ENCODE results near the gene ZNF492.

The ZNF492 gene

DNA sequence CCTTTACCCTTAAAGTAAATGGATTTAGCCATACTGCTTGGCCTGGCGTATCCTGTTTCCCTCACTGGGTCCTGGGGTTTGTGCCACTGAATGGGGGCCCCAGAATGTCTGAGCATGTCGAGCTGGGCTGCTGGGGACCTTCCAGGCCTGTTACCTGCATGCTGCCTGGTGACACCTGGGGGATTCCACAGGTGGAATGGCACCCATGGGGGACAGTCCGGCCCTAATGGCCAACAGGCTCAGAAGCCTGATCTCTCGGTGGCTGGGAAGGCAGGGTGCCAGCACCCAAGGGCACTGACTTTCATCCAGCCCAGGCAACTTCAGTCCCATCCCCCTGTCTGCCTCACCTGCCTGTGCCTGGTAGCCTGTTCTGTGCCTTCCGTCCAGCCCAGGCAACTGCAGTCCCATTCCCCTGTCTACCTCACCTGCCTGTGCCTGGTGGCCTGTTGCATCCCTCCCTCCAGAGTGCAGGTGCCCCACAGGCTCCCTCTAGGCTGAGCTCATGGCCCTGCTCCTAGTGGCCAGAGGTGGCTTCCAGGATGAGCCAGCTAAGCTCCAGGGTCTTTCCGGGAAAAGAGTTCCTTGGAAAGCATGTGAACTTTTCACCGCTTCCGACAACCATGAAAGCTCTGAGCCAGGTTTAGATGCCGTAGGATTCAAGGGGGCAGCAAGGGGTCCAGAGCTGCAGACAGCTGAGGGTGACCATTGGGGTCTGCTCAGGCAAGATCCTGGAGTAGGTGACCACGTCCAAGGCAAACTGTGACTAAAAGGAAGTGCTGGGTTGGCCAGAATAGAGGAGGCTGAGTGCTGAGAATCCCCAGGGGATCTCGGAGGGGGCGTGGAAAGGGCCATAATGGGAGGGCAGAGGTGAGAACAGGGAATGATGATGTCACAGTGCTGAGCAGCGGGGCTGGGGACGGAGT, 30.3 kb upstream of the ZNF492 start:
- Histone ChIP-seq H2AFZ (ENCODE audit: low read length) (no peak overlapping the region), H3K9me3 (ENCODE audit: insufficient read depth, low read depth, low read length) (peaks cover 11% of the 10 kb centered on the region; the same call in 1 of the 2 replicates), H3F3A (ENCODE audit: low read depth) (no peaks in the 10 kb centered on the region), H3K9ac (ENCODE audit: low read depth, low read length, poor library complexity, severe bottlenecking) (no peak overlapping the region), H3K36me3 (ENCODE audit: insufficient read depth, low read length) (no peaks in the 10 kb centered on the region), H3K4me1 (ENCODE audit: insufficient read depth, low read length, poor library complexity, severe bottlenecking) (no peaks in the 10 kb centered on the region), H3K4me3 (ENCODE audit: low read length, poor library complexity, severe bottlenecking) (no peak overlapping the region), H3K9me2 (replicated peaks; ENCODE audit: low read depth, low read length) (no peaks in the 10 kb centered on the region), H3K79me2 (ENCODE audit: insufficient read depth, low read length) (no peaks in the 10 kb centered on the region), H3K4me2 (ENCODE audit: low read depth, low read length, poor library complexity, severe bottlenecking) (no peak overlapping the region), H4K20me1 (ENCODE audit: insufficient read depth, low read length, poor library complexity, severe bottlenecking) (no peaks in the 10 kb centered on the region), H3K27me3 (ENCODE audit: insufficient read depth, low read length, poor library complexity, severe bottlenecking) (no peaks in the 10 kb centered on the region)
- TF ChIP-seq CTCF (conservative IDR thresholded peaks at IDR 0.05; ENCODE audit: low read length) (no peak), EZH2phosphoT487 (IDR thresholded peaks at IDR 0.05; ENCODE audit: borderline replicate concordance) (no peak)

GRCh38 chr19:22604571-22605274, 29.4 kb upstream of the ZNF492 start:
- Histone ChIP-seq H3K36me3 (ENCODE audit: insufficient read depth, low read length) (no peaks in the 10 kb centered on the region), H2AFZ (ENCODE audit: low read length) (no peak overlapping the region), H3F3A (ENCODE audit: low read depth) (no peaks in the 10 kb centered on the region), H3K79me2 (ENCODE audit: insufficient read depth, low read length) (no peaks in the 10 kb centered on the region), H3K9me3 (ENCODE audit: insufficient read depth, low read depth, low read length) (peaks cover 8% of the 10 kb centered on the region; the same call in 1 of the 2 replicates), H3K4me2 (ENCODE audit: low read depth, low read length, poor library complexity, severe bottlenecking) (no peak overlapping the region), H3K9ac (ENCODE audit: low read depth, low read length, poor library complexity, severe bottlenecking) (no peak overlapping the region), H3K4me1 (ENCODE audit: insufficient read depth, low read length, poor library complexity, severe bottlenecking) (no peaks in the 10 kb centered on the region), H3K4me3 (ENCODE audit: low read length, poor library complexity, severe bottlenecking) (no peak overlapping the region), H4K20me1 (ENCODE audit: insufficient read depth, low read length, poor library complexity, severe bottlenecking) (no peaks in the 10 kb centered on the region), H3K27me3 (ENCODE audit: insufficient read depth, low read length, poor library complexity, severe bottlenecking) (no peaks in the 10 kb centered on the region), H3K9me2 (replicated peaks; ENCODE audit: low read depth, low read length) (no peaks in the 10 kb centered on the region)
- TF ChIP-seq EZH2phosphoT487 (IDR thresholded peaks at IDR 0.05; ENCODE audit: borderline replicate concordance): no peak
- TF ChIP-seq CTCF (conservative IDR thresholded peaks at IDR 0.05; ENCODE audit: low read length): no peak

GRCh38 chr19:22605275-22606211, 28.6 kb upstream of the ZNF492 start:
- Histone ChIP-seq H3F3A (ENCODE audit: low read depth) (no peaks in the 10 kb centered on the region), H3K4me1 (ENCODE audit: insufficient read depth, low read length, poor library complexity, severe bottlenecking) (no peaks in the 10 kb centered on the region)

More at GRCh38 chr19:22605275-22606211, 28.6 kb upstream of the ZNF492 start:
- Histone ChIP-seq H3K9ac (ENCODE audit: low read depth, low read length, poor library complexity, severe bottlenecking) (no peak overlapping the region), H3K36me3 (ENCODE audit: insufficient read depth, low read length) (no peaks in the 10 kb centered on the region), H3K4me2 (ENCODE audit: low read depth, low read length, poor library complexity, severe bottlenecking) (no peak overlapping the region), H4K20me1 (ENCODE audit: insufficient read depth, low read length, poor library complexity, severe bottlenecking) (no peaks in the 10 kb centered on the region), H3K27me3 (ENCODE audit: insufficient read depth, low read length, poor library complexity, severe bottlenecking) (no peaks in the 10 kb centered on the region), H3K9me2 (replicated peaks; ENCODE audit: low read depth, low read length) (no peaks in the 10 kb centered on the region), H3K9me3 (ENCODE audit: insufficient read depth, low read depth, low read length) (peaks cover 7% of the 10 kb centered on the region; the same call in 1 of the 2 replicates), H2AFZ (ENCODE audit: low read length) (no peak overlapping the region), H3K79me2 (ENCODE audit: insufficient read depth, low read length) (no peaks in the 10 kb centered on the region), H3K4me3 (ENCODE audit: low read length, poor library complexity, severe bottlenecking) (no peak overlapping the region)
- no peak for TF ChIP-seq EZH2phosphoT487 (IDR thresholded peaks at IDR 0.05; ENCODE audit: borderline replicate concordance)
- no peak for TF ChIP-seq CTCF (conservative IDR thresholded peaks at IDR 0.05; ENCODE audit: low read length)

Data from Loucy (cell line).